ENCODE results near the gene WDR83.
"Not testable (repeated sequence)": the region's sequence is repeated elsewhere in the genome, so short reads cannot be mapped to it uniquely, and the experiment has no call there.

WDR83 gene

GRCh38 chr19:12711187-12711586 is 44.6 kb downstream of the WDR83 start:
- in situ Hi-C loops (cut with HindIII; ENCODE audit: low sequenced_read_pairs): no loop called here

GRCh38 chr19:12712077-12712476 is 45.5 kb downstream of the WDR83 start:
- in situ Hi-C loops (cut with HindIII; ENCODE audit: low sequenced_read_pairs): not testable (repeated sequence)

- in situ Hi-C loops (cut with HindIII; ENCODE audit: low sequenced_read_pairs): not testable (repeated sequence)
Observed at GRCh38 chr19:12713304-12713703, 46.7 kb downstream of the WDR83 start.

GRCh38 chr19:12715102-12715501 is 48.5 kb downstream of the WDR83 start:
- in situ Hi-C loops (cut with HindIII; ENCODE audit: low sequenced_read_pairs): no loop called here

- in situ Hi-C loops (cut with HindIII; ENCODE audit: low sequenced_read_pairs): no loop called here
Observed at GRCh38 chr19:12715929-12716328, 49.3 kb downstream of the WDR83 start.

- in situ Hi-C loops (cut with HindIII; ENCODE audit: low sequenced_read_pairs): no loop called here
Observed at GRCh38 chr19:12720296-12720695, 53.7 kb downstream of the WDR83 start.

- in situ Hi-C loops (cut with HindIII; ENCODE audit: low sequenced_read_pairs): no loop called here
Observed at GRCh38 chr19:12720851-12721655, 54.4 kb downstream of the WDR83 start.

- in situ Hi-C loops (cut with HindIII; ENCODE audit: low sequenced_read_pairs): no loop called here
Observed at GRCh38 chr19:12721656-12722565, 55.3 kb downstream of the WDR83 start.

GRCh38 chr19:12722566-12723380 is 56.2 kb downstream of the WDR83 start:
- in situ Hi-C loops (cut with HindIII; ENCODE audit: low sequenced_read_pairs): no loop called here

GRCh38 chr19:12723381-12723640 is 56.7 kb downstream of the WDR83 start:
- in situ Hi-C loops (cut with HindIII; ENCODE audit: low sequenced_read_pairs): no loop called here

- in situ Hi-C loops (cut with HindIII; ENCODE audit: low sequenced_read_pairs): no loop called here
Observed at GRCh38 chr19:12723641-12724426, 57.2 kb downstream of the WDR83 start, which contains the start of gene TNPO2. TSS of gene TNPO2 (minus strand) at chr19:12723932. CDS start at chr19:12720977, 2,955 bp downstream.

All from DLD1 (cell line).